Measurements from ENCODE around the gene APOBEC3G. TPM values are rescaled to one million over a fixed set of nuclear protein-coding genes. Genes with fewer than 3 reads are reported as not detected.
A peak's percentile ranks its signal among the peaks of the same experiment; 100 is the strongest.

Gene APOBEC3G
- total RNA-seq, 3 donors from 2014 or later: 23.4 to 51.5 (median 39.1) TPM

GRCh38 chr22:39115570-39115969, 38.5 kb downstream of the APOBEC3G start:
- no peaks in the 10 kb centered on the region for H3K27me3 Mint-ChIP-seq (ENCODE audit: low read depth)
- no peaks in the 10 kb centered on the region for H3K9me3 Mint-ChIP-seq
- no peak for ATAC-seq
- DNase-seq: no peak
- H3K36me3 Mint-ChIP-seq (ENCODE audit: insufficient read depth): no peaks in the 10 kb centered on the region
- H3K4me3 Mint-ChIP-seq: no peak overlapping the region
- peaks cover 59% of the 10 kb centered on the region for H3K4me1 Mint-ChIP-seq (ENCODE audit: low read depth)

- Mint-ChIP-seq H3K4me1 (ENCODE audit: low read depth) (peaks cover 58% of the 10 kb centered on the region), H3K36me3 (ENCODE audit: insufficient read depth) (no peaks in the 10 kb centered on the region), H3K4me3 (no peak overlapping the region), H3K27me3 (ENCODE audit: low read depth) (no peaks in the 10 kb centered on the region), H3K9me3 (no peaks in the 10 kb centered on the region)
- DNase-seq (no peak), ATAC-seq (peak; percentile 32 to 44)
These were observed 39.0 kb downstream of the APOBEC3G start for GRCh38 chr22:39115977-39116621.

- DNase-seq (peak; percentile 64), ATAC-seq (peak; percentile 59 to 61)
- Mint-ChIP-seq H3K27me3 (ENCODE audit: low read depth) (no peaks in the 10 kb centered on the region), H3K4me3 (peak overlapping the region; percentile 73), H3K9me3 (no peaks in the 10 kb centered on the region), H3K36me3 (ENCODE audit: insufficient read depth) (no peaks in the 10 kb centered on the region), H3K4me1 (ENCODE audit: low read depth) (peaks cover 65% of the 10 kb centered on the region)
These were observed 40.6 kb downstream of the APOBEC3G start for GRCh38 chr22:39117585-39118191.

GRCh38 chr22:39120983-39121382, 43.9 kb downstream of the APOBEC3G start:
- ATAC-seq (no peak), DNase-seq (no peak)
- no peak overlapping the region for H3K4me3 Mint-ChIP-seq
- no peaks in the 10 kb centered on the region for H3K36me3 Mint-ChIP-seq (ENCODE audit: insufficient read depth)
- H3K27me3 Mint-ChIP-seq (ENCODE audit: low read depth): no peaks in the 10 kb centered on the region
- peaks cover 38% of the 10 kb centered on the region for H3K4me1 Mint-ChIP-seq (ENCODE audit: low read depth)
- H3K9me3 Mint-ChIP-seq: no peaks in the 10 kb centered on the region

- Mint-ChIP-seq H3K36me3 (ENCODE audit: insufficient read depth) (no peaks in the 10 kb centered on the region), H3K4me1 (ENCODE audit: low read depth) (peaks cover 21% of the 10 kb centered on the region), H3K27me3 (ENCODE audit: low read depth) (no peaks in the 10 kb centered on the region), H3K4me3 (no peak overlapping the region), H3K9me3 (no peaks in the 10 kb centered on the region)
- DNase-seq: no peak
- no peak for ATAC-seq
These were observed 45.8 kb downstream of the APOBEC3G start for GRCh38 chr22:39122772-39123470.

- Mint-ChIP-seq H3K4me1 (ENCODE audit: low read depth) (peaks cover 13% of the 10 kb centered on the region), H3K9me3 (no peaks in the 10 kb centered on the region), H3K36me3 (ENCODE audit: insufficient read depth) (no peaks in the 10 kb centered on the region), H3K4me3 (no peak overlapping the region), H3K27me3 (ENCODE audit: low read depth) (no peaks in the 10 kb centered on the region)
- ATAC-seq (no peak), DNase-seq (no peak)
These were observed 46.9 kb downstream of the APOBEC3G start for GRCh38 chr22:39123751-39124581.

GRCh38 chr22:39125622-39126021, 48.5 kb downstream of the APOBEC3G start:
- Mint-ChIP-seq H3K9me3 (no peaks in the 10 kb centered on the region), H3K4me1 (ENCODE audit: low read depth) (peaks cover 11% of the 10 kb centered on the region), H3K4me3 (no peak overlapping the region), H3K36me3 (ENCODE audit: insufficient read depth) (peaks cover 3% of the 10 kb centered on the region), H3K27me3 (ENCODE audit: low read depth) (no peaks in the 10 kb centered on the region)
- no peak for ATAC-seq
- DNase-seq: no peak

- peaks cover 3% of the 10 kb centered on the region for H3K36me3 Mint-ChIP-seq (ENCODE audit: insufficient read depth)
- peak in 1 of 2 donors; percentile 35 for ATAC-seq
These were observed 51.4 kb downstream of the APOBEC3G start for GRCh38 chr22:39128508-39128907.

GRCh38 chr22:39129081-39129480, 52.0 kb downstream of the APOBEC3G start:
- ATAC-seq: no peak
- H3K27me3 Mint-ChIP-seq (ENCODE audit: low read depth): no peaks in the 10 kb centered on the region
- H3K4me1 Mint-ChIP-seq (ENCODE audit: low read depth): no peaks in the 10 kb centered on the region
- H3K4me3 Mint-ChIP-seq: no peak overlapping the region
- H3K36me3 Mint-ChIP-seq (ENCODE audit: insufficient read depth): peaks cover 3% of the 10 kb centered on the region
- H3K9me3 Mint-ChIP-seq: no peaks in the 10 kb centered on the region
- no peak for DNase-seq

More at GRCh38 chr22:39128508-39128907, 51.4 kb downstream of the APOBEC3G start:
- no peaks in the 10 kb centered on the region for H3K9me3 Mint-ChIP-seq
- DNase-seq: no peak
- no peaks in the 10 kb centered on the region for H3K27me3 Mint-ChIP-seq (ENCODE audit: low read depth)
- no peaks in the 10 kb centered on the region for H3K4me1 Mint-ChIP-seq (ENCODE audit: low read depth)
- no peak overlapping the region for H3K4me3 Mint-ChIP-seq

- DNase-seq: no peak
- H3K36me3 Mint-ChIP-seq (ENCODE audit: insufficient read depth): peaks cover 3% of the 10 kb centered on the region
- no peaks in the 10 kb centered on the region for H3K4me1 Mint-ChIP-seq (ENCODE audit: low read depth)
- no peak overlapping the region for H3K4me3 Mint-ChIP-seq
- no peaks in the 10 kb centered on the region for H3K27me3 Mint-ChIP-seq (ENCODE audit: low read depth)
- no peaks in the 10 kb centered on the region for H3K9me3 Mint-ChIP-seq
- no peak for ATAC-seq
These were observed 52.7 kb downstream of the APOBEC3G start for GRCh38 chr22:39129746-39130145.

GRCh38 chr22:39130152-39130704, 53.2 kb downstream of the APOBEC3G start:
- DNase-seq (no peak), ATAC-seq (no peak)
- no peak overlapping the region for H3K4me3 Mint-ChIP-seq
- no peaks in the 10 kb centered on the region for H3K4me1 Mint-ChIP-seq (ENCODE audit: low read depth)
- no peaks in the 10 kb centered on the region for H3K27me3 Mint-ChIP-seq (ENCODE audit: low read depth)
- H3K36me3 Mint-ChIP-seq (ENCODE audit: insufficient read depth): peaks cover 3% of the 10 kb centered on the region
- no peaks in the 10 kb centered on the region for H3K9me3 Mint-ChIP-seq

GRCh38 chr22:39130892-39131855, 54.1 kb downstream of the APOBEC3G start:
- Mint-ChIP-seq H3K27me3 (ENCODE audit: low read depth) (no peaks in the 10 kb centered on the region), H3K36me3 (ENCODE audit: insufficient read depth) (peaks cover 3% of the 10 kb centered on the region), H3K4me1 (ENCODE audit: low read depth) (no peaks in the 10 kb centered on the region), H3K4me3 (no peak overlapping the region), H3K9me3 (no peaks in the 10 kb centered on the region)
- no peak for ATAC-seq
- no peak for DNase-seq

- ATAC-seq: no peak
- no peak for DNase-seq
- Mint-ChIP-seq H3K27me3 (ENCODE audit: low read depth) (no peaks in the 10 kb centered on the region), H3K4me3 (no peak overlapping the region), H3K4me1 (ENCODE audit: low read depth) (no peaks in the 10 kb centered on the region), H3K9me3 (no peaks in the 10 kb centered on the region), H3K36me3 (ENCODE audit: insufficient read depth) (peaks cover 5% of the 10 kb centered on the region)
These were observed 55.2 kb downstream of the APOBEC3G start for GRCh38 chr22:39132281-39132680.

Measured in activated T-cell treated with anti-CD3 and anti-CD28 coated beads, Interleukin-2, amount 50 U/mL, for 4 hours (primary cell).